ENCODE results near the gene TMEM168.

- no peak for TF ChIP-seq ZNF138 (CRISPR knock-in tag; conservative IDR thresholded peaks at IDR 0.05)
- TF ChIP-seq RELA (CRISPR knock-in tag; IDR thresholded peaks at IDR 0.05; ENCODE audit: borderline replicate concordance): no peak
- TF ChIP-seq, protein P1, sequence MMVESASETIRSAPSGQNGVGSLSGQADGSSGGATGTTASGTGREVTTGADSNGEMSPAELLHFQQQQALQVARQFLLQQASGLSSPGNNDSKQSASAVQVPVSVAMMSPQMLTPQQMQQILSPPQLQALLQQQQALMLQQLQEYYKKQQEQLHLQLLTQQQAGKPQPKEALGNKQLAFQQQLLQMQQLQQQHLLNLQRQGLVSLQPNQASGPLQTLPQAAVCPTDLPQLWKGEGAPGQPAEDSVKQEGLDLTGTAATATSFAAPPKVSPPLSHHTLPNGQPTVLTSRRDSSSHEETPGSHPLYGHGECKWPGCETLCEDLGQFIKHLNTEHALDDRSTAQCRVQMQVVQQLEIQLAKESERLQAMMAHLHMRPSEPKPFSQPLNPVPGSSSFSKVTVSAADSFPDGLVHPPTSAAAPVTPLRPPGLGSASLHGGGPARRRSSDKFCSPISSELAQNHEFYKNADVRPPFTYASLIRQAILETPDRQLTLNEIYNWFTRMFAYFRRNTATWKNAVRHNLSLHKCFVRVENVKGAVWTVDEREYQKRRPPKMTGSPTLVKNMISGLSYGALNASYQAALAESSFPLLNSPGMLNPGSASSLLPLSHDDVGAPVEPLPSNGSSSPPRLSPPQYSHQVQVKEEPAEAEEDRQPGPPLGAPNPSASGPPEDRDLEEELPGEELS (CRISPR knock-in tag; IDR thresholded peaks at IDR 0.05): no peak
- TF ChIP-seq, protein P2, sequence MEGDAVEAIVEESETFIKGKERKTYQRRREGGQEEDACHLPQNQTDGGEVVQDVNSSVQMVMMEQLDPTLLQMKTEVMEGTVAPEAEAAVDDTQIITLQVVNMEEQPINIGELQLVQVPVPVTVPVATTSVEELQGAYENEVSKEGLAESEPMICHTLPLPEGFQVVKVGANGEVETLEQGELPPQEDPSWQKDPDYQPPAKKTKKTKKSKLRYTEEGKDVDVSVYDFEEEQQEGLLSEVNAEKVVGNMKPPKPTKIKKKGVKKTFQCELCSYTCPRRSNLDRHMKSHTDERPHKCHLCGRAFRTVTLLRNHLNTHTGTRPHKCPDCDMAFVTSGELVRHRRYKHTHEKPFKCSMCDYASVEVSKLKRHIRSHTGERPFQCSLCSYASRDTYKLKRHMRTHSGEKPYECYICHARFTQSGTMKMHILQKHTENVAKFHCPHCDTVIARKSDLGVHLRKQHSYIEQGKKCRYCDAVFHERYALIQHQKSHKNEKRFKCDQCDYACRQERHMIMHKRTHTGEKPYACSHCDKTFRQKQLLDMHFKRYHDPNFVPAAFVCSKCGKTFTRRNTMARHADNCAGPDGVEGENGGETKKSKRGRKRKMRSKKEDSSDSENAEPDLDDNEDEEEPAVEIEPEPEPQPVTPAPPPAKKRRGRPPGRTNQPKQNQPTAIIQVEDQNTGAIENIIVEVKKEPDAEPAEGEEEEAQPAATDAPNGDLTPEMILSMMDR (IDR thresholded peaks at IDR 0.05): no peak
- TF ChIP-seq ZNF416 (CRISPR knock-in tag; IDR thresholded peaks at IDR 0.05): no peak
- TF ChIP-seq, protein P3, sequence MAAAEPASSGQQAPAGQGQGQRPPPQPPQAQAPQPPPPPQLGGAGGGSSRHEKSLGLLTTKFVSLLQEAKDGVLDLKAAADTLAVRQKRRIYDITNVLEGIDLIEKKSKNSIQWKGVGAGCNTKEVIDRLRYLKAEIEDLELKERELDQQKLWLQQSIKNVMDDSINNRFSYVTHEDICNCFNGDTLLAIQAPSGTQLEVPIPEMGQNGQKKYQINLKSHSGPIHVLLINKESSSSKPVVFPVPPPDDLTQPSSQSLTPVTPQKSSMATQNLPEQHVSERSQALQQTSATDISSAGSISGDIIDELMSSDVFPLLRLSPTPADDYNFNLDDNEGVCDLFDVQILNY (CRISPR knock-in tag; IDR thresholded peaks at IDR 0.05): no peak
- no peak for TF ChIP-seq FOXP1 (CRISPR knock-in tag; IDR thresholded peaks at IDR 0.05; ENCODE audit: borderline replicate concordance)
Measured at GRCh38 chr7:112782498-112782897, 7.7 kb downstream of the TMEM168 start.
